ENCODE data around the gene EMC9.
A peak's percentile ranks its signal among the peaks of the same experiment; 100 is the strongest.

Gene EMC9

DNA sequence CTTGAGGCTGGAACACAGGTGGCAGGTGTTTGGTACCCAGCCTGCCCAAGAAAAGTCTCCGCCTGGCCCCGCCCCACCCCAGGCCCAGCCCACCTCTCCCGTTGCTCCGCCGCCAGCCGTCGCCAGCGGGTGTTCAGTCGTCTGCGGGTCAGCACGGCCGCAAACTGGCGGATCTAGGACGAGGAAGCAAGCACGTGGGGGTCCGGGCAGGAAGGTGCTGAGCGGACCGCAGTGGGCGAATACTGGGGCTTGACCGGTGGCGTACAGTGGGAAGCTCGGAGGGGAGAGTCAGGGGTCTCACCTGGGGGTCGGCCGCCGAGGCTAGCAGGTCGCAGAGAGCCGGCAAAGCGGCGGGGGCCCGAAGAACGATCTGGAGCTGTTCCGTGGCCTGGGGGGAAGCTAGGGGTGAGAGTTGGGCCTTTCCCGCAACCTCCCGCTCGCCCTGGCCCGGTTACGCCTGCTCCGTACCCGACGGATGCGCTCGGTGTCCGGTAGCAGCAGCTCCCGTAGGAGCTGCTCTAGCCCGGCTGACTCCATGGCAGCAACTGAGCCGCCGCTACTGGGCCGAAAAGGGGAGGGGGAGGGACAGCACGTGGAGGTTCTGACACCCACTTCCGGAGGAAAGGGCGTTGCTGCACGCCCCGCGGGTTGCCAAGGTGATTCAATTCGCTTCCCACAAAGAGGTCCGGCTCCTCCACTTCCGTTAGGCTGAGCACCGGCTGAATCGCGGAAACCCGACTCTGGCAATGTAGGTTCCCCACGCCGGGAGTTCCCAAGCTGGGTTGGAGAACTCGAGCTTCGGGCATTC lies 47.1 kb upstream of the EMC9 start, which contains the start of gene IPO4:
Gene IPO4 (minus strand): TSS at position 566 of the 808 bp plus-strand sequence. CDS start 29 bp downstream, at position 537.
- ChIA-PET CTCF (interaction anchor here (0.6 to 1.7 kb wide), 4 partner anchors 24 to 120 kb away, joined by 3 to 5 read pairs (median 3); partner anchors contain the start of genes CIDEB and IRF9), POLR2A (interaction anchor here (1.0 to 3.2 kb wide), 12 partner anchors 8 to 867 kb away, joined by 3 to 20 read pairs (median 7); partner anchors contain the start of genes CHMP4A, DCAF11, EMC9 and MDP1)
- TF ChIP-seq CTBP1 (IDR thresholded peaks at IDR 0.05; ENCODE audit: borderline replicate concordance) (peak; percentile 91), L3MBTL2 (conservative IDR thresholded peaks at IDR 0.05) (peak; percentile 75), SP1 (IDR thresholded peaks at IDR 0.05) (no peak), FOXM1 (IDR thresholded peaks at IDR 0.05; ENCODE audit: borderline replicate concordance) (peak; percentile 54; the same call in 1 of the 2 replicates), BHLHE40 (IDR thresholded peaks at IDR 0.05; ENCODE audit: borderline replicate concordance) (no peak), LEF1 (IDR thresholded peaks at IDR 0.05; ENCODE audit: borderline replicate concordance) (peak; percentile 68; the same call in 1 of the 2 replicates), ARNT (IDR thresholded peaks at IDR 0.05) (peak; percentile 74; the same call in 1 of the 2 replicates), ELF4 (IDR thresholded peaks at IDR 0.05) (peak; percentile 57)
- TF ChIP-seq, protein P1, sequence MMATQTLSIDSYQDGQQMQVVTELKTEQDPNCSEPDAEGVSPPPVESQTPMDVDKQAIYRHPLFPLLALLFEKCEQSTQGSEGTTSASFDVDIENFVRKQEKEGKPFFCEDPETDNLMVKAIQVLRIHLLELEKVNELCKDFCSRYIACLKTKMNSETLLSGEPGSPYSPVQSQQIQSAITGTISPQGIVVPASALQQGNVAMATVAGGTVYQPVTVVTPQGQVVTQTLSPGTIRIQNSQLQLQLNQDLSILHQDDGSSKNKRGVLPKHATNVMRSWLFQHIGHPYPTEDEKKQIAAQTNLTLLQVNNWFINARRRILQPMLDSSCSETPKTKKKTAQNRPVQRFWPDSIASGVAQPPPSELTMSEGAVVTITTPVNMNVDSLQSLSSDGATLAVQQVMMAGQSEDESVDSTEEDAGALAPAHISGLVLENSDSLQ (IDR thresholded peaks at IDR 0.05): peak; percentile 72
- DNase-seq (ENCODE audit: extremely low spot score): peak; percentile 98

DNA sequence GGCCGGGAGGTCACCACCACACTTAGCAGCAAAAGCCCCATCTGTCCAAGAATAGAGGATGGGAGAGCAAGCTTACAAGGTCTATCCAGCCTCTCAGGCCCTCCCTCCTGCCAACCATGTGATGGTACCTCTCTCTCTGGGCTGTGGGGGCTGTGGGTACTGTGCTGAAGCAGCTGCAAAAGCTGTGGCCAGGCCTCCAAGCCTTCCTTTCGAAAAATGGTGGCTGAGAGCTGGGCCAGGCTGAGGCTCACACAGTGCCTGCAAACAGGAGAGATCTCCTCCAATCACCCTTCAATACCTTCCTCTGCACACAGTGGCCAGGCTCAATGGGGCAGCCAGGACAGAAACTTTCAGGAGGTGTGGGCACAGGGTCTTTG lies 46.1 kb upstream of the EMC9 start:
- no peak for DNase-seq (ENCODE audit: extremely low spot score)
- TF ChIP-seq ZNF384 (IDR thresholded peaks at IDR 0.05): no peak
- TF ChIP-seq L3MBTL2 (conservative IDR thresholded peaks at IDR 0.05): no peak
- TF ChIP-seq HDGF (IDR thresholded peaks at IDR 0.05; ENCODE audit: borderline replicate concordance): no peak
- no peak for TF ChIP-seq TARDBP (IDR thresholded peaks at IDR 0.05)
- TF ChIP-seq BHLHE40 (IDR thresholded peaks at IDR 0.05; ENCODE audit: borderline replicate concordance): no peak
- no peak for TF ChIP-seq FOXK2 (IDR thresholded peaks at IDR 0.05)
- no peak for TF ChIP-seq SP1 (IDR thresholded peaks at IDR 0.05)
- no peak for TF ChIP-seq FOXM1 (IDR thresholded peaks at IDR 0.05; ENCODE audit: borderline replicate concordance)
- TF ChIP-seq CTBP1 (IDR thresholded peaks at IDR 0.05; ENCODE audit: borderline replicate concordance): no peak
- TF ChIP-seq, protein P1 (IDR thresholded peaks at IDR 0.05): no peak
- no peak for TF ChIP-seq LEF1 (IDR thresholded peaks at IDR 0.05; ENCODE audit: borderline replicate concordance)
- no peak for TF ChIP-seq SUZ12 (IDR thresholded peaks at IDR 0.05)
- no peak for TF ChIP-seq ARNT (IDR thresholded peaks at IDR 0.05)
- no peak for TF ChIP-seq NFRKB (IDR thresholded peaks at IDR 0.05)
- no peak for TF ChIP-seq FOXA1 (IDR thresholded peaks at IDR 0.05)
- no peak for TF ChIP-seq ELF4 (IDR thresholded peaks at IDR 0.05)
- ChIA-PET CTCF (interaction anchor here (0.6 to 1.7 kb wide), 2 partner anchors 26 to 79 kb away, joined by 3 read pairs; partner anchors contain the start of gene IRF9), POLR2A (interaction anchor here (1.1 to 3.2 kb wide), 6 partner anchors 7 to 81 kb away, joined by 3 to 20 read pairs (median 10); partner anchors contain the start of genes CHMP4A, EMC9, TINF2 and TM9SF1)

DNA sequence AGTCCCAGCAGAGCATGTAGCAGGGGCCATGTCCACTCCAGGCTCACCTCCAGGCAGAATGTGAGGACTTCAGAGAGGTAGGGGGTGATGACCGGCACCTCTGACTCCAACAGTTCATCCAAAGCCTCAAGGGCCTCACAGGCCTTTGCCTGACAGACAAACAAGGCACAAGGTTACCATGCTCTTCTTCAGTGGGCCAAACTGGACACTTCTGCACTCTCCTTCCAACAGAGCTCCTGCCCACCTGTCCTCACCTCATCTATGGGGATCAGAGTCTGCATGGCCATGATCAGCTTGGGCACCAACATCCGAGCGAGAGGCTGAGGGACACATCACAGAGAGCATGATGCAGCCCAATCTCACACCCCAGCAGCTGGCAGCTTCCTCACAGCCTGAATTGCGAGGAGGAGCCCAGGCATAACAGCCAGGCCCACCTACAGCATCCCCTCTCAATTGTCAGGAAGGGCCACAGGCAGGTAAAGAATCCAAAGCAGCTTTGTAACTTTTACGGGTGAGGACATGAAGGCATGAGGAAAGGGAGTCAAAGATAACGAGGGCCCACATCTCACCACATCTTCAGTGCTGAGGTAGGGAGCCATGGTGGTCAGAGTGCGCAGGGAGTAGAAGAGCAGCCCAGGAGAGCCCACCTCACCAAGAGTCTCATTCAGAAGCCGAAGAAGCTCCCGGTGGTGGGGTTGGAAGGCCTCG lies 45.6 kb upstream of the EMC9 start:
- TF ChIP-seq, protein P1 (IDR thresholded peaks at IDR 0.05): no peak
- TF ChIP-seq FOXK2 (IDR thresholded peaks at IDR 0.05): no peak
- no peak for TF ChIP-seq ZNF384 (IDR thresholded peaks at IDR 0.05)
- TF ChIP-seq NFRKB (IDR thresholded peaks at IDR 0.05): no peak
- TF ChIP-seq L3MBTL2 (conservative IDR thresholded peaks at IDR 0.05): no peak
- no peak for TF ChIP-seq FOXA1 (IDR thresholded peaks at IDR 0.05)
- no peak for TF ChIP-seq SUZ12 (IDR thresholded peaks at IDR 0.05)
- TF ChIP-seq FOXM1 (IDR thresholded peaks at IDR 0.05; ENCODE audit: borderline replicate concordance): no peak
- no peak for TF ChIP-seq ELF4 (IDR thresholded peaks at IDR 0.05)
- no peak for DNase-seq (ENCODE audit: extremely low spot score)
- CTCF ChIA-PET: interaction anchor here (1.7 kb wide), 1 partner anchor 26 kb away, joined by 3 read pairs; the partner anchor contains the start of gene IRF9
- POLR2A ChIA-PET: interaction anchor here (1.0 to 3.2 kb wide), 6 partner anchors 7 to 81 kb away, joined by 3 to 20 read pairs (median 7); partner anchors contain the start of genes CHMP4A, EMC9 and TM9SF1

DNA sequence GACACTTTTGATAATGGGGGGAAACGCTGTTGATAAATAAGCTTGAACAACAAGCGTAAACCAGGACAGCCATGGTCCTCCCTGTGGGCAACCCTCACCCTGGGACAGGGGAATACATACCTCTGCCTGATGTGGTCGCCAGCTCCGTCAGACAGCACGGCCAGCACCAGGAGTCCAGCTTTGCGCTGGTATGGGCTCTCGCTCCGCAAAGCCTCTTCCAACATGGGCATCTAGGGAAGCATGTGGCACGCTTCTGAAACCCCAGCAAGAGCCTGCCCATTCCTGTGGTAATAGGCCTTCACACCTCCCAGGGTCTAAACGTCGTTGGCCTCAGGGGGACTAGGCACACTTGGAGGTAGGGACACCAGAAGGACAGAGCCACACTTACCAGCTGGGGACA lies 44.4 kb upstream of the EMC9 start:
- ChIA-PET POLR2A (interaction anchor here (0.7 to 2.9 kb wide), 4 partner anchors 8 to 44 kb away, joined by 3 to 14 read pairs (median 4); partner anchors contain the start of genes EMC9 and TM9SF1), CTCF (interaction anchor here (1.6 kb wide), 1 partner anchor 24 kb away, joined by 4 read pairs; the partner anchor contains the start of gene IRF9)
- no peak for TF ChIP-seq LEF1 (IDR thresholded peaks at IDR 0.05; ENCODE audit: borderline replicate concordance)
- TF ChIP-seq L3MBTL2 (conservative IDR thresholded peaks at IDR 0.05): no peak
- no peak for TF ChIP-seq SP1 (IDR thresholded peaks at IDR 0.05)
- no peak for TF ChIP-seq BHLHE40 (IDR thresholded peaks at IDR 0.05; ENCODE audit: borderline replicate concordance)
- TF ChIP-seq FOXA1 (IDR thresholded peaks at IDR 0.05): no peak
- TF ChIP-seq FOXM1 (IDR thresholded peaks at IDR 0.05; ENCODE audit: borderline replicate concordance): no peak
- TF ChIP-seq HDGF (IDR thresholded peaks at IDR 0.05; ENCODE audit: borderline replicate concordance): no peak
- no peak for TF ChIP-seq NFRKB (IDR thresholded peaks at IDR 0.05)
- no peak for DNase-seq (ENCODE audit: extremely low spot score)

DNA sequence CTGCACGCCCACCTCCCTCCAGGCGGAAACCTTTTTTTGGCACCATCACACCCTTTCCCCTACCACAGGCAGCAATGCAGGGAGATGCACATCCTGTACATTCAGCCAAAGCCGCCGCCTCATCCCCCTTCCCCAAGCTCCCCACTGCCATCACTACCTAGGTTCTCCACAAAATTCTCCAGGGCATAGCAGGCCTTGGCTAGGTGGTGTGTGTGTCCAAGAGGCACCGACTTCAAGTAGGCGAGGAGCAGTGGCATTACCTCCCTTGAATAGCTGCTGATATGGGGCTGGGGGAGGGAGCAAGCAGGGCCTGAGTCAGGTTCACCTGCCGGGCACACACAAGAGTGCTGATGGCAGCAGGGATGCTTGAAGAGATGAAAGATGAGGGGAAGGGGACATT lies 43.6 kb upstream of the EMC9 start:
- DNase-seq (ENCODE audit: extremely low spot score): no peak
- ChIA-PET POLR2A (interaction anchor here (0.7 to 2.9 kb wide), 3 partner anchors 8 to 44 kb away, joined by 3 to 14 read pairs (median 4); partner anchors contain the start of genes EMC9 and TM9SF1), CTCF (interaction anchor here (1.6 kb wide), 1 partner anchor 24 kb away, joined by 4 read pairs; the partner anchor contains the start of gene IRF9)
- no peak for TF ChIP-seq HDGF (IDR thresholded peaks at IDR 0.05; ENCODE audit: borderline replicate concordance)
- no peak for TF ChIP-seq FOXK2 (IDR thresholded peaks at IDR 0.05)
- no peak for TF ChIP-seq LEF1 (IDR thresholded peaks at IDR 0.05; ENCODE audit: borderline replicate concordance)
- no peak for TF ChIP-seq ARNT (IDR thresholded peaks at IDR 0.05)
- TF ChIP-seq, protein P1 (IDR thresholded peaks at IDR 0.05): no peak
- no peak for TF ChIP-seq FOXA1 (IDR thresholded peaks at IDR 0.05)

Data from HEK293T (cell line).